ENCODE measurements around the gene WDHD1. TPM values are rescaled to one million over a fixed set of nuclear protein-coding genes. Genes with fewer than 3 reads are reported as not detected.

Gene WDHD1
- total and polyA plus RNA-seq, 2 of the 8 experiments (the other 6 are each of a cell fraction or from before 2014, with no cell fraction given) = 17.8 to 87.9 TPM

DNA sequence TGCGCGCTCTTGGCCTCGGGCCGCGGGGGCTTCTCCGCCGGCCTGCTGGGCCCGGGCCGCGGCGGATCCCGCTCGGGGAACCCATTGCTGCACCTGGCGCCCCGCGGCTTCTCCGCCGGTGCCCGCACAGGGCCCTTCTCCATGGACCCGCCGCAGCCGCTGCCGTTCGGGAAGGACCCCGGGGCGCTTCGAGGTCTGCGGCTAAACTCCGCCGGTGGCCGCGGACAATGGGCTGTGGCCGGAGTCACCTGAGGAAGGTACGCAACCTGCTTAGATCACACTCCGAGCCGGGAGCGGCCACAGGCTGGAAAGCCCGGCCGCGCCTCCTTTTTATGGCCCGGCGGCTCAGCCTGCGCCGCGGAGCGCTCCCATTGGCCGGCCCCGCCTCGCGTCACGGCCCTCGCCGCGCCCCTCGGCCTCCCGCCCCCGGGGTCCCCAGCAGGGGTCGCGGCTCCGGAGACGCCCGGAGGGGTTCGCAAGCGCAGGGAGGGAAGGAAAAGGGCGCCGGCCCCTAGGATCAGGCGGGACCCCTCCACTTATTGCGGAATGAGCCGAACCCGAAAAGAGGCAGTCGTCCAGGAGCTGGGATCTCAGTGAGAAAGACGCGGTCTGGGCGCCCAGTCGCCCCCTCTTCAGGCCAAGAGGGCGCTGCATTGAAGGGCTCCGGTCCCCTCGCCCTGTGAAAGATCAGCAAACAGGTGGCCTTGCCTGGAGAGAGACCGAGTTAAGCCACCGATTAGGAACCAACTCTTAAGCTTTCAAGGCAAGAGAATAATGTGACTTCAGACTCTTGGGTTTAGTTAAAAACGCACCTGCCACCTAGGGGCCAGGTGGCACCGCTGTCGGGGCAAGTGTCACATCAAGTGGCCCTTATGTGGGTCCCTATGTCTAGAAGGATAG lies 124.1 kb downstream of the WDHD1 start, which contains the start of gene GCH1 (continued):
- TF ChIP-seq, protein P1, sequence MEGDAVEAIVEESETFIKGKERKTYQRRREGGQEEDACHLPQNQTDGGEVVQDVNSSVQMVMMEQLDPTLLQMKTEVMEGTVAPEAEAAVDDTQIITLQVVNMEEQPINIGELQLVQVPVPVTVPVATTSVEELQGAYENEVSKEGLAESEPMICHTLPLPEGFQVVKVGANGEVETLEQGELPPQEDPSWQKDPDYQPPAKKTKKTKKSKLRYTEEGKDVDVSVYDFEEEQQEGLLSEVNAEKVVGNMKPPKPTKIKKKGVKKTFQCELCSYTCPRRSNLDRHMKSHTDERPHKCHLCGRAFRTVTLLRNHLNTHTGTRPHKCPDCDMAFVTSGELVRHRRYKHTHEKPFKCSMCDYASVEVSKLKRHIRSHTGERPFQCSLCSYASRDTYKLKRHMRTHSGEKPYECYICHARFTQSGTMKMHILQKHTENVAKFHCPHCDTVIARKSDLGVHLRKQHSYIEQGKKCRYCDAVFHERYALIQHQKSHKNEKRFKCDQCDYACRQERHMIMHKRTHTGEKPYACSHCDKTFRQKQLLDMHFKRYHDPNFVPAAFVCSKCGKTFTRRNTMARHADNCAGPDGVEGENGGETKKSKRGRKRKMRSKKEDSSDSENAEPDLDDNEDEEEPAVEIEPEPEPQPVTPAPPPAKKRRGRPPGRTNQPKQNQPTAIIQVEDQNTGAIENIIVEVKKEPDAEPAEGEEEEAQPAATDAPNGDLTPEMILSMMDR (IDR thresholded peaks at IDR 0.05; ENCODE audit: control extremely low read depth in 1 of 3, insufficient read depth in 1 of 3, low read depth in 1 of 3, low read length in 3 of 3) = peak in 2 of 3 experiments; percentile 26 to 44; a peak in 2 of 4 replicates
- TF ChIP-seq SP1 (IDR thresholded peaks at IDR 0.05; ENCODE audit: low read depth, low read length) (no peak), ASH2L (IDR thresholded peaks at IDR 0.05; ENCODE audit: low read length) (peak; percentile 36), KDM4A (IDR thresholded peaks at IDR 0.05; ENCODE audit: low read depth, low read length, severe bottlenecking) (peak; percentile 83), SIN3A (conservative IDR thresholded peaks at IDR 0.05 in 1 of 2, IDR thresholded peaks at IDR 0.05 in 1 of 2; ENCODE audit: low read depth in 1 of 2, low read length in 2 of 2) (no peak; a peak in 1 of 4 replicates)
- TF ChIP-seq, protein P2, sequence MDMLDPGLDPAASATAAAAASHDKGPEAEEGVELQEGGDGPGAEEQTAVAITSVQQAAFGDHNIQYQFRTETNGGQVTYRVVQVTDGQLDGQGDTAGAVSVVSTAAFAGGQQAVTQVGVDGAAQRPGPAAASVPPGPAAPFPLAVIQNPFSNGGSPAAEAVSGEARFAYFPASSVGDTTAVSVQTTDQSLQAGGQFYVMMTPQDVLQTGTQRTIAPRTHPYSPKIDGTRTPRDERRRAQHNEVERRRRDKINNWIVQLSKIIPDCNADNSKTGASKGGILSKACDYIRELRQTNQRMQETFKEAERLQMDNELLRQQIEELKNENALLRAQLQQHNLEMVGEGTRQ (IDR thresholded peaks at IDR 0.05; ENCODE audit: low read length) = no peak

All from H1 (cell line).